GM04504 (cell line): ENCODE measurements around the gene TRPV4.

Experiments used
- DNase-seq: peaks from one replicate; pipeline ENCODE4 v3.0.0-alpha.2; 2012; ENCODE audit warnings: low read depth

TRPV4 gene

GRCh38 chr12:109760930-109761921, 72.0 kb downstream of the TRPV4 start:
- no peak for DNase-seq

DNA sequence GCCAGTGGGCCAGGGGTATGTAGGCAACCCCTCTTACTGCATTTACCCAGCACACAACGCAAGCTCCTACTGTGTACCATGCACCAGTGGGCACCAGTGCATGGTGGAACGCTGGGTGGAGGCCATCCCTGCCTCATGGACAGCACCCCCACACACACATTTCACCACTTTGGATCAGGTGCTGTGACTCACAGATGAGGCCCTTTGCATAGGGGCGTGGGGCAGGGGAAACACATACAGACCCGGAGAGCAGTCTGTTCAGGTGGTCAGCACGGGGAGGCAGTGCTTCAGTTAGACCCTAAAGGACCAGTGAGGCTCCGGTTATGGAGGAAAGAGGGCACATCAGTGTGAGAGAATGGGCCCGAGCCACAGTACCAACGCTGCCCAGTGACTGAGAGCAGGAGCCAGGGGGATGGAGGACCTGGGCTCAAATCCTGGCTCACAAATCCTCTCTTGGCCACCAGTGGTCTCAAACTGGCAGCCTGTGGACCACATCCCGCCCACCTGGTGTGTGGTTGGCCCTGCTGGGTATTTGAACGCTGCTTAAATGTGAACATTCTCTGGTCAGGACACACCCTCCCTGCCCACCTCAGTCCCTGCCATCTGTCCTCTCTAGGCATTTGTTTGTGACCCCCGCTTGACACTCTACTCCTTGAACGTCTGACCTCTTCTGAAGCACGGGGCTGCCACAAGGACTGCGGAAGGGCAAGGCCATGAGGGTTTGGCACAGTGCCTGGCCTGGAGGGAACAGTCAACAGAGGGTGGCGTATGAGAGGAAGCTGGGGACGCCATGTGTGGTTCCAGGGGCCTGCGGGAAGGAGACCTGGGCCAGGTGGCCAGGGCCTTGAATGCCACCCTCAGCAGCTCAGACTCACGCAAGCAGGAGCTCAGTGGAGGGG, 72.9 kb downstream of the TRPV4 start:
- no peak for DNase-seq

DNA sequence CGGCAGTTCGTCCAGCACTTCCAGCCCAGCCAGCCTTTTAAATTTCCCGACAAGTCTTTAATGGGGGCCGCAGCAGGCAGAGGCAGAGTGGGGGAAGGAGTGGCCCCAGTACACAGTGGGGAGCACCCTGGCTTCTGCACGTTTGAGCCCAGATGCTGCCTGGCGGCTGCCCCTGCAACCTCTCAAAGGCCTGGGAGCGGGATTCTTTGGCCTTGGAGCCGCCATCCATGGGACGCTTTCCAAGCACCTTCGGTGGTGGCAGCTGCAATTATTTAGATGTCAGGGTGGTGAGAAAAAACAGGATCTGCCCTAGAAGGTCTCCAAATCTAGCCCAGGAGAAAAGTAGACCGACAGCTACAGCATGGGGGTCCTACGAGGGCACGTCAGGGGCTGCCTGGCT, 73.6 kb downstream of the TRPV4 start:
- no peak for DNase-seq

GRCh38 chr12:109758426-109759420, 74.5 kb downstream of the TRPV4 start:
- no peak for DNase-seq

DNA sequence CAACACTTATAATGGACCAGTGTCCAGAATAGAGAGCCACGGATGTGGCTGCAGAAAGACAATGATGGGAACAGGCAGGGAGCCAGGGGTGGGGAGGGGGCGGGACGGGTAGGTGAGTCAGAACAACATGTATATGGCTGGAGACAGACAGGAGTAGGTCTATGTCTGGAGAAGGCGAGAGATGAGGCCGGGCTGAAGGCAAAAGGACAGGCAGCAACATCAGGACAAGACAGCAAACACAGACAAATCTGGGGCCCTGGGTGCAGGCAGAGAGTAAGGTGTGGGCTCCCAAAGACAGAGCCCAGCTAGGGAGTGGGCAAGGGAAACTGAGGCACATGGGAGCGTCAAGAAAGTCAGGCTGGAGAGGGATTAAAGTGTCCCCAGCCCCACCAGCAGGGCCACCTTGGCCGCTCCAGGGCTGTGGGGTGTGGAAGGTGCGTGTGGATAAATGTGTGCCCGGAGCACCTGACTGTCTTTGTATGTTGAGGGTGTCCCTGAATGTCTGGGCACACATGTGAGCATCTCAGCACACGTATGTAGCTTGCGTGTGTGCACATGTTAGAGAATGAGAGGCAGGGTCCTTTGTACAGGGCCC, 75.4 kb downstream of the TRPV4 start:
- DNase-seq: no peak

GRCh38 chr12:109756457-109756856, 76.7 kb downstream of the TRPV4 start:
- no peak for DNase-seq

DNA sequence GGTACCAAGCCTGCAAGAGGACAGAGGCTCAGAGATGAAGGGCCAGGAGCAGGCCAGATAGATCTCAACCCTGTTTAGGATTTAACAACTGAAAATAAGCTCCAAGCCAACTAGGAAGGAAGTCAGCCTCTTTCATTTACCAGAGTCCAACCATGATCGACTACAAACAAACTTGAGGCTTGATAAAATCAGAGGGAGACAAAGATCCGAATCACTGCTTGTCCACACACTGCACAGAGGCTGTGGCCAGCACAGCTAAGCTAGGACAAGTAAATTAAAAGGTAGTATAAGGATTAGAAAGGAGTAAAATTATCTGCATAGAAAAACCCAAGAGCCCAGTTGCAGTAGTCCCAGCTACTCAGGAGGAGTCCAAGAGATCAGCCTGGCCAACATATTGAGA, 79.2 kb downstream of the TRPV4 start:
- no peak for DNase-seq

- no peak for DNase-seq
Measured at GRCh38 chr12:109753054-109753401, 80.2 kb downstream of the TRPV4 start.

GRCh38 chr12:109752117-109753053, 80.8 kb downstream of the TRPV4 start:
- no peak for DNase-seq

- no peak for DNase-seq
Measured at GRCh38 chr12:109744986-109745942, 87.9 kb downstream of the TRPV4 start.

DNA sequence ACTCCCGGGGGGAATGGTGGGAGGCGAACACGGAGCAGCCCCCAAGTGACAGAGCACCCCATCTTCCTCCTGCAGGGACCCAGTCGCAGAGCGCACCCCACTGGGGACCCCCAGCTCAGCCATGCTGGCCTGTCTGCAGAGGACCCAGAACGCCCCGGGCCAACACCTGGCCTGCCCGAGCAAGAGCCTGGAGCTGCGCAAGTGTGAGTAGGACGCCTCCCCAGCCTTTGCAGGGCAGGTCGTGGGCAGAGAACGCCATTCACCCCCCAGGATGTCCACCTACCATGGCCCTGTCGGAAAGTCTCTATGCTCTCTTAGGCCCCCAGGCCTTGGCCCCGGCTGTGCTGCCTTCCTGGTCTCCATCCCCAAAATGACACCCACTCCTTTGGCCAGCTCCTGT, 89.2 kb downstream of the TRPV4 start:
- DNase-seq: no peak

- no peak for DNase-seq
Measured at GRCh38 chr12:109743076-109743910, 89.9 kb downstream of the TRPV4 start.

DNA sequence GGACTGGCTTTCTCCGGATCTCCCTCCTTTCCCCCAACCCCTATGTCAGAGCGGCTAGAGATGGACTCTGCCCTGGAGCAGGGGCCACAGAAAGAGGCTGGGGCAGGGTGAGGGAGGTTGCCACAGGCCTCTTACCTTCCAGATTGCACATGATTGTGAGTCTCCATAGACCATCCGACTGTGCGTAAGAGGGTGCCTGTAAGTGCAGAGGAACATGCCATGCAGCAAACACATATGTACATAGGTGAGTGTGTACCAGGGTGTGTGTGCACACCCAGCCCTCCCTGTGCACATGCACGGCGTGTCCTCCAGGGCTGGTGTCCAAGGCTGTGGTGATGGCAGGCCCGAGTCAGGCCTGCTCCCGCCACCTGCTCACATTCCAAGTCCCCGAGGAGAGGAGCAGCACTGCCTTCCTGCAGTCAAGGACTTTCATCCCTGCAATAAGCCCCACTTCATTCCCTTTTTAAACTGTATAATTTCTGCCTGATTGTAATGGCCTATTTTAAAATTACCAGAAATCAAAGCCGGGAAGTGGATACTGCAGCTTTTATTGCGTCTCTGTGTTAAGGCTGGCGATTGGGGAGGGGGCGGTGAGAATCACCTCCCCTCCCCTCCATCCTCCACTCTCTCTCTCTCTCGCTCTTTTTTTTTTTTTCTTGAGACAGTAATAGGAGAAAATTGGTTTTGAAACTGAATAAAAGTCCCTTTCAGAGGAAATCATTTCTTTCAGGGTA, 91.1 kb downstream of the TRPV4 start:
- DNase-seq: no peak

DNA sequence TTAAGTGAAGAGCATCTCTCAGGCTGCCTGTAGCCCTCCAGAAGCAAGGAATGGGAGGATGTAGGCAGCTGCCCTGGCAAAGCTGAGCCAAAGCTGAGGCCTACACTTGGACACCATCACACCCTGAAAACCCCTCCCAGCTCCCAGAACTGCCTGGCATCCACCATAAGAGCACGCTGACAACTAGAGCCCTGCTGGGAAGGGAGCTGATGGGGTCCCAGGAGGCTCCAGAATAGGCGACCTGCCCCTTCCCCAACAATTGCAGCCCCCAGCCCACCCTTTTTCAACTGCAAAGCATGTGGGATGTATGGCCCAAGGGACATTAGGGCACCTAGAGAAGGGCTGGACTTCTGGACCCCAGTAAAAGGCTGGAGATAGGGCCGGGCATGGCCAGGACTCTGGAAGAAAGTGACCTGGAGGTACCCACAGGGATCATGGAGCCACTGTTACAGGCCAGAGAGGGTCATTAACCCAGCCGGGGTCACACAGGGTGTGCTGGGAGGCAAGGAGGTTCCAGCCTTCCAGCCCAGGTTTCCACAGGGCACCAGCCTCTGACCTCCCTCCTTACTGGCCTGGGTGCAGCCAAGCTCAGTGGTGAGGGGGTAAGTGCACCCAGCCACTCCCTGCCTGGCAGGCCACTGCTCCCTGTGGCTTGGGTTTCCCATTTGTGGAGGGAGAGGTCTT, 91.8 kb downstream of the TRPV4 start:
- no peak for DNase-seq

DNA sequence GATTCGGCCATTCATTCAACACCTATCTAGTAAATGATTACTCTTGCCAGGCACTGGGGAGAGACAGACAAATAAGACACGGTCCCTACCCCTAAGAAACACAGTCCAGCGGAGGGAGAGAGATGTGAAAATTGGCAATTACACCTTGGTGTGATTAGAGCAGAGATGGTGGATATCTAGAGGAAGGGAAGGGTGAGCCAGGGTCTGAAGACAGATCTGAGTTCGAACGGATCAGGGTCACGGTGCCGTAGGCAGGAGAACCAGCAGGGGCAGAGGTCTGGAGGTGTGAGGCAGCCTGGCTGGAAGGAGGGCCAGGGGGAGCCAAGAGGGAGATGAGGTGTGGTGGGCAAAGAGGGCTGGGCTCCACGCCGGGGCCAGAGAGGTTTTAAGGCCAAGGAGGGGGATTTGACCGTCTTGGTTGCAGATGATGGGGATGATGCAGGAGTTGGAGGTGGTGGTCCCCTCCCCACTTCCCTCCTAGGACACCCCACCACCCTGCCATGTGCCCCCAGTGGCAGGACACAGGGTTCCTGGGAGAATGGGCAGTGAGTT, 92.4 kb downstream of the TRPV4 start:
- DNase-seq: no peak
